ENCODE data around the gene ENOX1. TPM values are rescaled to one million over a fixed set of nuclear protein-coding genes. Genes with fewer than 3 reads are reported as not detected.

The ENOX1 gene
- total and polyA plus RNA-seq, 2 of the 13 experiments (the other 11 are each of a cell fraction or from before 2014, with no cell fraction given) = not detected

- TF ChIP-seq ZFP36 (IDR thresholded peaks at IDR 0.05; ENCODE audit: borderline replicate concordance, low read depth, low read length, partially characterized antibody) = no peak
- no peak for TF ChIP-seq POLR2AphosphoS5 (IDR thresholded peaks at IDR 0.05; ENCODE audit: low read depth, low read length)
Observed at GRCh38 chr13:43662976-43663375, 123.8 kb downstream of the ENOX1 start (continued).

GRCh38 chr13:43661161-43661830 lies 125.5 kb downstream of the ENOX1 start:
- Histone ChIP-seq H2AFZ (ENCODE audit: low read length) (no peak overlapping the region), H3K4me1 (ENCODE audit: insufficient read depth, low read length) (no peaks in the 10 kb centered on the region), H3K9ac (ENCODE audit: insufficient read depth, low read depth, low read length) (no peak overlapping the region), H3K27me3 (ENCODE audit: control insufficient read depth in 1 of 2, insufficient read depth in 2 of 2, low read length in 2 of 2) (no peaks in the 10 kb centered on the region; a peak in 1 of 5 replicates), H3K4me3 (replicated peaks in 1 of 3; ENCODE audit: insufficient read depth in 1 of 3, low read depth in 2 of 3, low read length in 3 of 3) (no peak overlapping the region), H3K27ac (ENCODE audit: extremely low read length, insufficient read depth, low read length) (no peak overlapping the region), H3K36me3 (replicated peaks in 1 of 2; ENCODE audit: control insufficient read depth in 1 of 2, insufficient read depth in 2 of 2, low read length in 2 of 2) (no peaks in the 10 kb centered on the region), H3K4me2 (ENCODE audit: low read depth, low read length) (no peak overlapping the region), H4K20me1 (ENCODE audit: insufficient read depth, low read length) (no peaks in the 10 kb centered on the region), H3K9me3 (ENCODE audit: low read length) (no peaks in the 10 kb centered on the region), H3K79me2 (ENCODE audit: insufficient read depth, low read length) (no peaks in the 10 kb centered on the region)
- in situ Hi-C loops (cut with HindIII; ENCODE audit: extremely low pct_ligation_motif_present, low pct_unique_long_range_greater_than_20kb) = no loop called here
- DNase-seq (ENCODE audit: low spot score) (no peak), ATAC-seq (no peak), FAIRE-seq (no peak)
- intact Hi-C loops (cut with micrococcal nuclease; ENCODE audit: unreplicated experiment) = no loop called here
- ChIA-PET POLR2A (no interaction called here), CTCF (ENCODE audit: low intra/inter-chr PET ratio, low total read pairs) (no interaction called here)
- WGBS (ENCODE audit: low lambda C conversion rate) = 27% methylated on average over 6 of the region's 6 CpGs
- no peak for TF ChIP-seq ZHX1 (CRISPR knock-in tag; IDR thresholded peaks at IDR 0.05; ENCODE audit: low read depth)
- TF ChIP-seq ZSCAN21 (CRISPR knock-in tag; IDR thresholded peaks at IDR 0.05; ENCODE audit: borderline replicate concordance) = no peak
- TF ChIP-seq CREB3 (CRISPR knock-in tag; IDR thresholded peaks at IDR 0.05) = no peak
- TF ChIP-seq TFE3 (CRISPR knock-in tag; IDR thresholded peaks at IDR 0.05) = no peak
- TF ChIP-seq ZBTB1 (CRISPR knock-in tag; IDR thresholded peaks at IDR 0.05; ENCODE audit: borderline replicate concordance) = no peak
- no peak for TF ChIP-seq SNAPC4 (CRISPR knock-in tag; IDR thresholded peaks at IDR 0.05)
- TF ChIP-seq FOXP1 (IDR thresholded peaks at IDR 0.05) = no peak
- TF ChIP-seq FOXP1 (CRISPR knock-in tag; IDR thresholded peaks at IDR 0.05) = no peak
- TF ChIP-seq SALL2 (CRISPR knock-in tag; IDR thresholded peaks at IDR 0.05) = no peak
- no TSS peak for BruUV-seq (replicated peaks)

Data from HepG2 (cell line).